Left renal cortex interstitium (tissue), 4 donors: ENCODE results near the gene FAM161B. TPM values are rescaled to one million over a fixed set of nuclear protein-coding genes. Genes with fewer than 3 reads are reported as not detected.

Experiments used
- DNase-seq, 4 donors: peaks; one replicate each; pipeline ENCODE4 v3.0.0-alpha.2; 2013; ENCODE audit warnings: low read depth in 4 of 4, low spot score in 2 of 4, missing footprints in 1 of 4
- polyA plus RNA-seq, 4 donors: library from polyadenylated mRNA; unstranded; fragments of 120-200 nt; gene quantifications; one replicate each; pipeline ENCODE4 v1.2.1, GENCODE V29; 2013; ENCODE audit not compliant: insufficient read length in 4 of 4

FAM161B gene
- polyA plus RNA-seq, 4 donors, result 12.1 to 16.2 (median 14.3) TPM

GRCh38 chr14:73884438-73885190, 65.3 kb downstream of the FAM161B start:
- DNase-seq, result no peak

Other genes with a start within 250 kb of the FAM161B start
- gene PNMA1, start 235.7 kb downstream of the FAM161B start, polyA plus RNA-seq, result 100 to 1,000 TPM in 2 of 4 donors, 10 to 100 TPM in 2; 86.5 to 109 (median 94.9) TPM
- 10 to 100 TPM; 21.3 to 36.2 (median 26.1) TPM for gene PTGR2, start 98.3 kb downstream of the FAM161B start, polyA plus RNA-seq
- gene ZNF410, start 63.2 kb downstream of the FAM161B start, polyA plus RNA-seq, result 10 to 100 TPM; 51.2 to 65.0 (median 56.8) TPM
- 10 to 100 TPM; 27.8 to 37.3 (median 32.8) TPM for gene COQ6, start 208 bp upstream of the FAM161B start, polyA plus RNA-seq
- gene ENTPD5, start 69.2 kb upstream of the FAM161B start, polyA plus RNA-seq, result 10 to 100 TPM; 41.1 to 55.8 (median 49.8) TPM
- gene BBOF1, start 69.3 kb upstream of the FAM161B start, polyA plus RNA-seq, result 10 to 100 TPM; 13.5 to 20.5 (median 18.1) TPM
- gene ALDH6A1, start 134.4 kb upstream of the FAM161B start, polyA plus RNA-seq, result 100 to 1,000 TPM in 2 of 4 donors, 10 to 100 TPM in 2; 76.3 to 126 (median 104) TPM
- gene LIN52, start 134.9 kb upstream of the FAM161B start, polyA plus RNA-seq, result 10 to 100 TPM; 15.7 to 20.2 (median 17.8) TPM